CD8-positive, alpha-beta memory T cell (primary cell): ENCODE data around the gene NOX4. TPM values are rescaled to one million over a fixed set of nuclear protein-coding genes. Genes with fewer than 3 reads are reported as not detected.
"Not testable (repeated sequence)": the region's sequence is repeated elsewhere in the genome, so short reads cannot be mapped to it uniquely, and the experiment has no call there.

Experiments
- CTCF ChIA-PET: fragments of 350-600 bp; sonication (Branson Sonifier 250); formaldehyde crosslinking; loops from one replicate; lab custom pipeline; 2021; ENCODE audit warnings: antibody characterized with exemption; lab: Charles Lee
- POLR2A ChIA-PET: fragments of 350-600 bp; sonication (Branson Sonifier 250); formaldehyde crosslinking; loops from one replicate; lab custom pipeline; 2021; ENCODE audit warnings: antibody characterized with exemption; lab: Charles Lee
- DNase-seq, 5 donors: peaks; one replicate each; pipeline versions ENCODE4 v3.0.0 to v3.0.0-alpha.2; 2020 to 2022; ENCODE audit warnings: mixed read lengths in 1 of 5
- H3K27ac ChIP-seq: one replicate; pipeline ENCODE4 v1.7.0; 2013; ENCODE audit warnings: low read depth, mild to moderate bottlenecking, low read length, moderate library complexity
- H3K27me3 ChIP-seq: 2 replicates; pipeline ENCODE4 v1.7.0; 2013; ENCODE audit warnings: low read length, mild to moderate bottlenecking; ENCODE audit not compliant: insufficient read depth, poor library complexity, severe bottlenecking
- H3K36me3 ChIP-seq: 2 replicates; pipeline ENCODE4 v1.7.0; 2013; ENCODE audit warnings: mild to moderate bottlenecking, low read length, moderate library complexity; ENCODE audit not compliant: insufficient read depth
- H3K4me1 ChIP-seq: 2 replicates; pipeline ENCODE4 v1.7.0; 2013; ENCODE audit warnings: mild to moderate bottlenecking, low read length, moderate library complexity; ENCODE audit not compliant: insufficient read depth
- H3K4me3 ChIP-seq: 2 replicates; pipeline ENCODE4 v1.7.0; 2013; ENCODE audit warnings: mild to moderate bottlenecking, low read length
- H3K9me3 ChIP-seq: 2 replicates; pipeline ENCODE4 v1.7.0; 2013; ENCODE audit warnings: mild to moderate bottlenecking, low read length
- H3K27ac Mint-ChIP-seq, 8 donors: one replicate each; pipeline ENCODE4 v1.8.0; 2020 to 2021; ENCODE audit warnings: mixed read lengths in 8 of 8, mild to moderate bottlenecking in 6 of 8, inconsistent platforms in 3 of 8, moderate library complexity in 3 of 8
- H3K27me3 Mint-ChIP-seq, 2 donors: one replicate each; pipeline ENCODE4 v1.8.0; 2020 to 2021; ENCODE audit warnings: mixed read lengths in 2 of 2, mild to moderate bottlenecking in 1 of 2, moderate library complexity in 1 of 2
- H3K36me3 Mint-ChIP-seq, 3 donors: one replicate each; pipeline ENCODE4 v1.8.0; 2020 to 2021; ENCODE audit warnings: mixed read lengths in 3 of 3, inconsistent platforms in 1 of 3, mild to moderate bottlenecking in 1 of 3
- H3K4me1 Mint-ChIP-seq, 3 donors: one replicate each; pipeline ENCODE4 v1.8.0; 2020 to 2021; ENCODE audit warnings: mixed read lengths in 3 of 3, inconsistent platforms in 1 of 3, mild to moderate bottlenecking in 1 of 3
- H3K4me3 Mint-ChIP-seq, 7 donors: one replicate each; pipeline ENCODE4 v1.8.0; 2020 to 2021; ENCODE audit warnings: mixed read lengths in 7 of 7, mild to moderate bottlenecking in 6 of 7, moderate library complexity in 4 of 7, inconsistent platforms in 2 of 7
- H3K9me3 Mint-ChIP-seq, 5 donors: one replicate each; pipeline ENCODE4 v1.8.0; 2020 to 2022; ENCODE audit warnings: mixed read lengths in 5 of 5, mild to moderate bottlenecking in 3 of 5, moderate library complexity in 2 of 5, inconsistent platforms in 1 of 5
- polyA plus RNA-seq: library from polyadenylated mRNA; unstranded; fragments of 300-500 nt; fragmentation: Illumina TruSeq; gene quantifications from one replicate; pipeline ENCODE4 v1.2.3, GENCODE V29; 2021
- total RNA-seq, 2 experiments: library from RNA; stranded (reverse); gene quantifications; one replicate each; pipeline ENCODE4 v1.2.3, GENCODE V29; 2021

The NOX4 gene
- total and polyA plus RNA-seq, 3 experiments from 2014 or later: not detected

- H3K4me3 ChIP-seq, H3K4me1 ChIP-seq, CTCF ChIA-PET, H3K9me3 ChIP-seq, H3K36me3 ChIP-seq, H3K27me3 Mint-ChIP-seq, H3K27ac Mint-ChIP-seq, DNase-seq, POLR2A ChIA-PET, H3K27ac ChIP-seq, H3K36me3 Mint-ChIP-seq, H3K4me1 Mint-ChIP-seq, H3K27me3 ChIP-seq, H3K9me3 Mint-ChIP-seq, H3K4me3 Mint-ChIP-seq: not testable (repeated sequence)
Measured at GRCh38 chr11:89342880-89343572, 148.1 kb downstream of the NOX4 start.

GRCh38 chr11:89340450-89340849 is 150.7 kb downstream of the NOX4 start:
- H3K36me3 ChIP-seq, H3K9me3 ChIP-seq, H3K36me3 Mint-ChIP-seq, H3K4me1 Mint-ChIP-seq, H3K4me3 Mint-ChIP-seq, H3K27me3 Mint-ChIP-seq, DNase-seq, H3K9me3 Mint-ChIP-seq, H3K27ac Mint-ChIP-seq, CTCF ChIA-PET, H3K27me3 ChIP-seq, H3K4me1 ChIP-seq, POLR2A ChIA-PET, H3K27ac ChIP-seq, H3K4me3 ChIP-seq: not testable (repeated sequence)

DNA sequence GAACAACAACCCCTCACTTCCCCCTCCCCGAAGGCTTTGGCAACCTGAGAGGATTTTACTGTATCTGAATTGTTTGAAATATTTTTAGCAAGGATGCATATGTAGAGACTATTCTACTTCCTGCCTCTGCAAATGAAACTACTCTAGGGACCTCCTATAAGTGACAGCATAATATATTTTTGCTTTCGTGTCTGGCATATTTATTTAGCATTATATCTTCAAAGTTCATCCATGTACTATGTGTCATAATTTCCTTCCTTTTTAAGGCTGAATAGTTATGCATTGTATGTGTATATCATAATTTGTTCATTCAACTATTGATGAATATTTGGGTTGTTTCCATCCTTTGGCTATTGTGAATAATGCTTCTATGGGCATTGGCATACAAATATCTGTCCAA is 153.1 kb downstream of the NOX4 start:
- DNase-seq, H3K4me1 ChIP-seq, POLR2A ChIA-PET, H3K4me3 Mint-ChIP-seq, CTCF ChIA-PET, H3K27me3 ChIP-seq, H3K27me3 Mint-ChIP-seq, H3K9me3 Mint-ChIP-seq, H3K4me3 ChIP-seq, H3K4me1 Mint-ChIP-seq, H3K27ac ChIP-seq, H3K36me3 ChIP-seq, H3K9me3 ChIP-seq, H3K27ac Mint-ChIP-seq, H3K36me3 Mint-ChIP-seq: not testable (repeated sequence)

- H3K4me1 ChIP-seq, POLR2A ChIA-PET, H3K36me3 ChIP-seq, H3K27ac Mint-ChIP-seq, H3K9me3 ChIP-seq, H3K4me3 Mint-ChIP-seq, H3K4me3 ChIP-seq, H3K27ac ChIP-seq, DNase-seq, H3K27me3 Mint-ChIP-seq, H3K27me3 ChIP-seq, H3K4me1 Mint-ChIP-seq, CTCF ChIA-PET, H3K36me3 Mint-ChIP-seq, H3K9me3 Mint-ChIP-seq: not testable (repeated sequence)
Measured at GRCh38 chr11:89337100-89337650, 154.0 kb downstream of the NOX4 start.

GRCh38 chr11:89333704-89334103 is 157.5 kb downstream of the NOX4 start:
- H3K27ac ChIP-seq, DNase-seq, H3K9me3 Mint-ChIP-seq, POLR2A ChIA-PET, H3K27me3 ChIP-seq, H3K27me3 Mint-ChIP-seq, H3K4me3 ChIP-seq, H3K9me3 ChIP-seq, H3K27ac Mint-ChIP-seq, H3K36me3 Mint-ChIP-seq, H3K36me3 ChIP-seq, H3K4me1 Mint-ChIP-seq, CTCF ChIA-PET, H3K4me1 ChIP-seq, H3K4me3 Mint-ChIP-seq: not testable (repeated sequence)

GRCh38 chr11:89331940-89332339 is 159.2 kb downstream of the NOX4 start:
- H3K4me3 ChIP-seq, DNase-seq, H3K4me1 ChIP-seq, H3K27ac Mint-ChIP-seq, H3K36me3 ChIP-seq, H3K9me3 Mint-ChIP-seq, H3K27ac ChIP-seq, H3K27me3 ChIP-seq, H3K4me1 Mint-ChIP-seq, H3K4me3 Mint-ChIP-seq, H3K36me3 Mint-ChIP-seq, H3K27me3 Mint-ChIP-seq, CTCF ChIA-PET, POLR2A ChIA-PET, H3K9me3 ChIP-seq: not testable (repeated sequence)

GRCh38 chr11:89327885-89328284 is 163.3 kb downstream of the NOX4 start:
- Mint-ChIP-seq H3K36me3 (no peaks in the 10 kb centered on the region), H3K27me3 (no peaks in the 10 kb centered on the region), H3K9me3 (peaks cover 0 to 9% (median 0%) of the 10 kb centered on the region in 5 donors), H3K4me3 (no peak overlapping the region), H3K4me1 (no peaks in the 10 kb centered on the region), H3K27ac (no peak overlapping the region)
- POLR2A ChIA-PET: no interaction called here
- H3K4me1 ChIP-seq: no peaks in the 10 kb centered on the region
- DNase-seq: no peak
- H3K27me3 ChIP-seq: no peaks in the 10 kb centered on the region
- H3K36me3 ChIP-seq: no peaks in the 10 kb centered on the region
- no peaks in the 10 kb centered on the region for H3K9me3 ChIP-seq
- CTCF ChIA-PET: no interaction called here
- H3K27ac ChIP-seq: no peak overlapping the region
- H3K4me3 ChIP-seq: no peak overlapping the region

GRCh38 chr11:89321401-89321800 is 169.8 kb downstream of the NOX4 start:
- H3K27me3 ChIP-seq: no peaks in the 10 kb centered on the region
- no peak overlapping the region for H3K4me3 ChIP-seq
- Mint-ChIP-seq H3K4me3 (no peak overlapping the region), H3K9me3 (peaks cover 4 to 14% (median 5%) of the 10 kb centered on the region in 5 donors), H3K27ac (no peak overlapping the region), H3K27me3 (no peaks in the 10 kb centered on the region), H3K4me1 (no peaks in the 10 kb centered on the region), H3K36me3 (no peaks in the 10 kb centered on the region)
- H3K9me3 ChIP-seq: no peaks in the 10 kb centered on the region
- no peak overlapping the region for H3K27ac ChIP-seq
- CTCF ChIA-PET: no interaction called here
- H3K4me1 ChIP-seq: no peaks in the 10 kb centered on the region
- POLR2A ChIA-PET: no interaction called here
- no peaks in the 10 kb centered on the region for H3K36me3 ChIP-seq
- DNase-seq: no peak
